HUES6 (cell line): Measurements from ENCODE around the gene DLG1.
A peak's percentile ranks its signal among the peaks of the same experiment; 100 is the strongest.

Experiments
- H3K27ac ChIP-seq: 2 replicates; pipeline ENCODE4 v1.7.0; 2013; ENCODE audit warnings: low read depth, mild to moderate bottlenecking, low read length, inconsistent platforms
- H3K27me3 ChIP-seq: 2 replicates; pipeline ENCODE4 v1.6.1; 2013; ENCODE audit warnings: low read length; ENCODE audit not compliant: control insufficient read depth, insufficient read depth
- H3K36me3 ChIP-seq: 2 replicates; pipeline ENCODE4 v1.6.1; 2013; ENCODE audit warnings: low read length; ENCODE audit not compliant: control insufficient read depth, insufficient read depth
- H3K4me1 ChIP-seq: 2 replicates; pipeline ENCODE4 v1.6.1; 2013; ENCODE audit warnings: low read length; ENCODE audit not compliant: control insufficient read depth, insufficient read depth
- H3K4me3 ChIP-seq: 2 replicates; pipeline ENCODE4 v1.5.1; 2013; ENCODE audit warnings: low read depth, low read length
- H3K9ac ChIP-seq: one replicate; pipeline ENCODE4 v1.6.1; 2013; ENCODE audit warnings: mild to moderate bottlenecking, low read length
- H3K9me3 ChIP-seq: 2 replicates; pipeline ENCODE4 v1.6.1; 2013; ENCODE audit warnings: low read depth, low read length; ENCODE audit not compliant: control insufficient read depth, insufficient read depth

The DLG1 gene

GRCh38 chr3:197007296-197007940, 291.0 kb downstream of the DLG1 start:
- Histone ChIP-seq H3K27ac (no peak overlapping the region), H3K36me3 (no peaks in the 10 kb centered on the region), H3K9ac (no peak overlapping the region), H3K27me3 (peaks cover 18% of the 10 kb centered on the region), H3K4me1 (peaks cover 12% of the 10 kb centered on the region), H3K4me3 (no peak overlapping the region), H3K9me3 (no peaks in the 10 kb centered on the region)

- Histone ChIP-seq H3K9ac (no peak overlapping the region), H3K36me3 (no peaks in the 10 kb centered on the region), H3K27me3 (peaks cover 18% of the 10 kb centered on the region), H3K9me3 (no peaks in the 10 kb centered on the region), H3K27ac (no peak overlapping the region), H3K4me1 (peaks cover 12% of the 10 kb centered on the region), H3K4me3 (no peak overlapping the region)
Measured at GRCh38 chr3:197006860-197007259, 291.6 kb downstream of the DLG1 start.

GRCh38 chr3:197006446-197006845, 292.0 kb downstream of the DLG1 start:
- Histone ChIP-seq H3K4me1 (peaks cover 12% of the 10 kb centered on the region), H3K4me3 (no peak overlapping the region), H3K9ac (no peak overlapping the region), H3K27me3 (peaks cover 18% of the 10 kb centered on the region), H3K27ac (no peak overlapping the region), H3K9me3 (no peaks in the 10 kb centered on the region), H3K36me3 (no peaks in the 10 kb centered on the region)

- Histone ChIP-seq H3K4me1 (peaks cover 12% of the 10 kb centered on the region), H3K9ac (peak overlapping the region; percentile 61), H3K27ac (no peak overlapping the region)
Measured at GRCh38 chr3:197003461-197004385, 294.7 kb downstream of the DLG1 start.

GRCh38 chr3:197002701-197003454, 295.5 kb downstream of the DLG1 start:
- Histone ChIP-seq H3K27me3 (peaks cover 18% of the 10 kb centered on the region), H3K9me3 (no peaks in the 10 kb centered on the region), H3K4me1 (peaks cover 7% of the 10 kb centered on the region), H3K4me3 (peak overlapping the region; percentile 50), H3K27ac (no peak overlapping the region), H3K9ac (no peak overlapping the region), H3K36me3 (no peaks in the 10 kb centered on the region)

More at GRCh38 chr3:197003461-197004385, 294.7 kb downstream of the DLG1 start:
- no peaks in the 10 kb centered on the region for H3K36me3 ChIP-seq
- H3K4me3 ChIP-seq = peak overlapping the region; percentile 44
- peaks cover 18% of the 10 kb centered on the region for H3K27me3 ChIP-seq
- no peaks in the 10 kb centered on the region for H3K9me3 ChIP-seq

- Histone ChIP-seq H3K36me3 (no peaks in the 10 kb centered on the region), H3K4me1 (peaks cover 5% of the 10 kb centered on the region; the same call in 1 of the 2 replicates), H3K27me3 (peaks cover 18% of the 10 kb centered on the region), H3K27ac (no peak overlapping the region), H3K9me3 (no peaks in the 10 kb centered on the region), H3K9ac (no peak overlapping the region), H3K4me3 (peak overlapping the region; percentile 50)
Measured at GRCh38 chr3:197001972-197002700, 296.3 kb downstream of the DLG1 start.

- Histone ChIP-seq H3K4me3 (no peak overlapping the region), H3K9ac (no peak overlapping the region)
Measured at GRCh38 chr3:197001106-197001971, 297.1 kb downstream of the DLG1 start.

GRCh38 chr3:197000211-197000610, 298.2 kb downstream of the DLG1 start:
- peaks cover 5% of the 10 kb centered on the region for H3K4me1 ChIP-seq
- no peaks in the 10 kb centered on the region for H3K9me3 ChIP-seq
- H3K27ac ChIP-seq = no peak overlapping the region
- peaks cover 18% of the 10 kb centered on the region for H3K27me3 ChIP-seq
- H3K36me3 ChIP-seq = no peaks in the 10 kb centered on the region
- no peak overlapping the region for H3K9ac ChIP-seq
- H3K4me3 ChIP-seq = no peak overlapping the region

More at GRCh38 chr3:197001106-197001971, 297.1 kb downstream of the DLG1 start:
- H3K27ac ChIP-seq = no peak overlapping the region
- H3K9me3 ChIP-seq = no peaks in the 10 kb centered on the region
- H3K4me1 ChIP-seq = peaks cover 5% of the 10 kb centered on the region; the same call in 1 of the 2 replicates
- no peaks in the 10 kb centered on the region for H3K36me3 ChIP-seq
- H3K27me3 ChIP-seq = peaks cover 18% of the 10 kb centered on the region

GRCh38 chr3:196998966-196999760, 299.2 kb downstream of the DLG1 start:
- no peak overlapping the region for H3K4me3 ChIP-seq
- no peaks in the 10 kb centered on the region for H3K9me3 ChIP-seq
- peaks cover 5% of the 10 kb centered on the region for H3K4me1 ChIP-seq
- no peak overlapping the region for H3K27ac ChIP-seq
- peaks cover 7% of the 10 kb centered on the region for H3K27me3 ChIP-seq
- H3K9ac ChIP-seq = no peak overlapping the region
- H3K36me3 ChIP-seq = no peaks in the 10 kb centered on the region
